PFSK-1 (cell line): ENCODE results near the gene PISD.

Source experiments
- FOXP2 ChIP-seq: optimal IDR thresholded peaks from 2 replicates; pipeline ENCODE3; 2011; ENCODE audit warnings: borderline replicate concordance, control low read depth, inconsistent platforms; ENCODE audit not compliant: insufficient read depth; ENCODE audit errors: extremely low read length, extremely low read depth
- POLR2AphosphoS5 ChIP-seq: IDR thresholded peaks from 2 replicates; pipeline ENCODE4 v1.6.1; 2012; ENCODE audit warnings: low read depth, mild to moderate bottlenecking, control low read depth, low read length, moderate library complexity
- TAF1 ChIP-seq: IDR thresholded peaks from 2 replicates; pipeline ENCODE4 v1.6.1; 2012; ENCODE audit warnings: low read length, control low read depth, borderline replicate concordance; ENCODE audit not compliant: insufficient read depth
- TF ChIP-seq, protein P1 (sequence below), 2 experiments: IDR thresholded peaks; 2 replicates each; pipeline versions ENCODE4 v1.6.1 to v1.8.0; 2011 to 2012; ENCODE audit warnings: low read depth in 2 of 2, low read length in 2 of 2, control low read depth in 1 of 2, inconsistent platforms in 1 of 2, mild to moderate bottlenecking in 1 of 2, moderate library complexity in 1 of 2; ENCODE audit not compliant: insufficient read depth in 1 of 2

DNA sequence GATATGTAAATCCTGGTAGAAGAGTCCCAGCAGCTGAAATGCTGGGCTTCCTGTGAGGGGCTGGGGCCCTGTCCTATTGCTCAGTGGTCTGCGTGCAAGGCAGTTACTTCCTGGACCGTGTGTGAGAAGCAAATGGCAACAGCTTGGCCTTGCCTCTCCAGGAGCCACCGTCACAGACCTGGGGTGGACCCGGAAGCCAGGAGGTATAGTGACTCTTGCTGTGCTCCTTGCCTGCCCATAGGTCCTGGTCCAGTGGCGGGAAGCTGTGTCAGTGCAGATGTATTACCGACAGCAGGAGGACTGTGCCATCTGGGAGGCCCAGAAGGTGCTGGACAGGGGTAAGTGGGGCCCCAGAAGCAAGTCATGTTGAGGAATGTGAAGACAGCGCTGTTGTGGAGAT, 54.3 kb downstream of the PISD start:
- TF ChIP-seq, protein P1, sequence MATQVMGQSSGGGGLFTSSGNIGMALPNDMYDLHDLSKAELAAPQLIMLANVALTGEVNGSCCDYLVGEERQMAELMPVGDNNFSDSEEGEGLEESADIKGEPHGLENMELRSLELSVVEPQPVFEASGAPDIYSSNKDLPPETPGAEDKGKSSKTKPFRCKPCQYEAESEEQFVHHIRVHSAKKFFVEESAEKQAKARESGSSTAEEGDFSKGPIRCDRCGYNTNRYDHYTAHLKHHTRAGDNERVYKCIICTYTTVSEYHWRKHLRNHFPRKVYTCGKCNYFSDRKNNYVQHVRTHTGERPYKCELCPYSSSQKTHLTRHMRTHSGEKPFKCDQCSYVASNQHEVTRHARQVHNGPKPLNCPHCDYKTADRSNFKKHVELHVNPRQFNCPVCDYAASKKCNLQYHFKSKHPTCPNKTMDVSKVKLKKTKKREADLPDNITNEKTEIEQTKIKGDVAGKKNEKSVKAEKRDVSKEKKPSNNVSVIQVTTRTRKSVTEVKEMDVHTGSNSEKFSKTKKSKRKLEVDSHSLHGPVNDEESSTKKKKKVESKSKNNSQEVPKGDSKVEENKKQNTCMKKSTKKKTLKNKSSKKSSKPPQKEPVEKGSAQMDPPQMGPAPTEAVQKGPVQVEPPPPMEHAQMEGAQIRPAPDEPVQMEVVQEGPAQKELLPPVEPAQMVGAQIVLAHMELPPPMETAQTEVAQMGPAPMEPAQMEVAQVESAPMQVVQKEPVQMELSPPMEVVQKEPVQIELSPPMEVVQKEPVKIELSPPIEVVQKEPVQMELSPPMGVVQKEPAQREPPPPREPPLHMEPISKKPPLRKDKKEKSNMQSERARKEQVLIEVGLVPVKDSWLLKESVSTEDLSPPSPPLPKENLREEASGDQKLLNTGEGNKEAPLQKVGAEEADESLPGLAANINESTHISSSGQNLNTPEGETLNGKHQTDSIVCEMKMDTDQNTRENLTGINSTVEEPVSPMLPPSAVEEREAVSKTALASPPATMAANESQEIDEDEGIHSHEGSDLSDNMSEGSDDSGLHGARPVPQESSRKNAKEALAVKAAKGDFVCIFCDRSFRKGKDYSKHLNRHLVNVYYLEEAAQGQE (IDR thresholded peaks at IDR 0.05; ENCODE audit: insufficient read depth in 1 of 2, low read depth in 2 of 2, low read length in 2 of 2) = no peak
- TF ChIP-seq POLR2AphosphoS5 (no peak), FOXP2 (no peak), TAF1 (no peak)
